K562 (cell line): ENCODE data around the gene VPS50. TPM values are rescaled to one million over a fixed set of nuclear protein-coding genes. Genes with fewer than 3 reads are reported as not detected.

Source experiments
- ATAC-seq: fragments of 200-7000 bp; cut with Tn5 transposase; 3 replicates; pipeline ENCODE4 v1.9.1; 2020; ENCODE audit warnings: moderate library complexity
- BruUV-seq: library from RNA; stranded (reverse); fragments of 400-500 nt; replicated peaks from 2 replicates; lab custom pipeline; 2021; lab: Mats Ljungman, UMichigan
- CTCF ChIA-PET: fragments of 300-600 bp; formaldehyde crosslinking; extraction: SDS; loops from one replicate; lab custom pipeline; 2021; ENCODE audit warnings: low intra/inter-chr PET ratio; lab: Yijun Ruan, JAX
- POLR2A ChIA-PET: fragments of 300-600, 350-650 bp; sonication (Branson Sonifier 250); formaldehyde crosslinking; extraction: SDS; loops from one replicate; lab custom pipeline; 2021; ENCODE audit warnings: antibody characterized with exemption, inconsistent platforms; lab: Yijun Ruan, JAX
- DNase-seq, 4 experiments: peaks; one replicate each; pipeline versions ENCODE4 v3.0.0 to v3.0.0-alpha.2; 2011 to 2018; ENCODE audit warnings: low spot score in 3 of 4, mixed read lengths in 3 of 4; ENCODE audit errors: extremely low read depth in 1 of 4
- FAIRE-seq: peaks from 2 replicates; lab custom pipeline; 2011; peaks lifted over from hg19 to GRCh38; lab: Jason Lieb, UNC
- H2AFZ ChIP-seq: 2 replicates; pipeline ENCODE4 v1.6.0; 2011; ENCODE audit warnings: low read depth, low read length, control low read depth, inconsistent platforms
- H3K27ac ChIP-seq: fragments of 200-600 bp; 3 replicates; pipeline ENCODE4 v1.8.0; 2011; ENCODE audit warnings: low read depth, mild to moderate bottlenecking, control low read depth, inconsistent platforms, low read length, moderate library complexity, mixed read lengths; ENCODE audit errors: extremely low read depth
- H3K27me3 ChIP-seq, 2 experiments: fragments of 300-600 bp in 1 of 2; 2 replicates in 1 of 2; 3 replicates in 1 of 2; pipeline versions ENCODE4 v1.6.0 to v1.8.0; 2011; ENCODE audit warnings: inconsistent platforms in 2 of 2, low read length in 2 of 2, mild to moderate bottlenecking in 1 of 2, mixed read lengths in 1 of 2, moderate library complexity in 1 of 2; ENCODE audit not compliant: control insufficient read depth in 2 of 2, insufficient read depth in 2 of 2
- H3K36me3 ChIP-seq: fragments of 300-600 bp; 3 replicates; pipeline ENCODE4 v1.8.0; 2011; ENCODE audit warnings: mild to moderate bottlenecking, low read length, inconsistent platforms; ENCODE audit not compliant: control insufficient read depth, insufficient read depth
- H3K4me1 ChIP-seq, 2 experiments: fragments of 200-600 bp in 1 of 2; replicated peaks in 1 of 2; 2 replicates in 1 of 2; 3 replicates in 1 of 2; pipeline versions ENCODE4 v1.5.1 to v1.8.0; 2011; ENCODE audit warnings: inconsistent platforms in 2 of 2, low read length in 2 of 2, mild to moderate bottlenecking in 1 of 2, mixed read lengths in 1 of 2, moderate library complexity in 1 of 2; ENCODE audit not compliant: control insufficient read depth in 2 of 2, insufficient read depth in 2 of 2
- H3K4me2 ChIP-seq: 2 replicates; pipeline ENCODE4 v1.6.1; 2011; ENCODE audit warnings: low read length, control low read depth, inconsistent platforms, mixed read lengths; ENCODE audit not compliant: insufficient read depth
- H3K4me3 ChIP-seq: fragments of 200-600 bp; sonication (generic), shearing (Covaris generic); 2 replicates; pipeline ENCODE4 v1.5.1; 2016; ENCODE audit warnings: control low read depth, inconsistent platforms
- H3K79me2 ChIP-seq: fragments of 200-600 bp; 3 replicates; pipeline ENCODE4 v1.8.0; 2011; ENCODE audit warnings: low read length, inconsistent platforms; ENCODE audit not compliant: control insufficient read depth, insufficient read depth
- H3K9ac ChIP-seq, 2 experiments: 2 replicates each; pipeline versions ENCODE4 v1.6.0 to v1.6.1; 2011; ENCODE audit warnings: low read depth in 2 of 2, low read length in 2 of 2, control low read depth in 1 of 2, inconsistent platforms in 1 of 2, mild to moderate bottlenecking in 1 of 2, mixed read lengths in 1 of 2; ENCODE audit not compliant: insufficient read depth in 1 of 2
- H3K9me1 ChIP-seq: one replicate; pipeline ENCODE4 v1.6.0; 2011; ENCODE audit warnings: inconsistent platforms, mild to moderate bottlenecking, low read length, moderate library complexity; ENCODE audit not compliant: control insufficient read depth, insufficient read depth
- H3K9me3 ChIP-seq: replicated peaks from 2 replicates; pipeline ENCODE4 v1.5.1; 2011; ENCODE audit warnings: low read depth, low read length, inconsistent platforms; ENCODE audit not compliant: control insufficient read depth, insufficient read depth
- H4K20me1 ChIP-seq: replicated peaks from 2 replicates; pipeline ENCODE4 v1.6.1; 2011; ENCODE audit warnings: low read length, inconsistent platforms, mixed read lengths; ENCODE audit not compliant: control insufficient read depth, insufficient read depth
- CC2D1A ChIP-seq: fragments of 450-650 bp; IDR thresholded peaks from 2 replicates; pipeline ENCODE4 v1.6.1; 2017; ENCODE audit warnings: mild to moderate bottlenecking
- KAT7 ChIP-seq: sonication (generic); formaldehyde crosslinking; IDR thresholded peaks from 2 replicates; pipeline ENCODE4 v1.8.0; 2022; ENCODE audit warnings: missing genetic modification reagents, mild to moderate bottlenecking, borderline replicate concordance
- KDM4B ChIP-seq, 2 experiments: fragments of 450-650 bp in 1 of 2; sonication (generic) in 1 of 2; IDR thresholded peaks; 2 replicates each; pipeline ENCODE4 v1.6.1; 2016 to 2017; ENCODE audit warnings: borderline replicate concordance in 2 of 2, antibody characterized with exemption in 1 of 2, low read depth in 1 of 2, mild to moderate bottlenecking in 1 of 2
- KLF16 ChIP-seq: IDR thresholded peaks from 2 replicates; pipeline ENCODE4 v1.6.1; 2016; ENCODE audit warnings: antibody characterized with exemption
- NEUROD1 ChIP-seq: fragments of 150-350 bp; IDR thresholded peaks from 2 replicates; pipeline ENCODE4 v1.6.1; 2014; ENCODE audit warnings: borderline replicate concordance, low read length, low read depth; ENCODE audit not compliant: partially characterized antibody
- NUFIP1 ChIP-seq: fragments of 450-650 bp; IDR thresholded peaks from 2 replicates; pipeline ENCODE4 v1.6.1; 2018; ENCODE audit not compliant: partially characterized antibody
- RBM14 ChIP-seq: fragments of 200-400 bp; formaldehyde crosslinking; IDR thresholded peaks from 2 replicates; pipeline ENCODE4 v1.6.1; 2018; ENCODE audit warnings: low read depth, mild to moderate bottlenecking, low read length, moderate library complexity, borderline replicate concordance; ENCODE audit not compliant: insufficient read depth
- RNF2 ChIP-seq: sonication (generic); IDR thresholded peaks from 2 replicates; pipeline ENCODE4 v1.6.1; 2016
- STAT5B ChIP-seq: fragments of 250-450 bp; sonication (Bioruptor Pico); IDR thresholded peaks from 2 replicates; pipeline ENCODE4 v1.8.0; 2021; ENCODE audit warnings: mild to moderate bottlenecking, inconsistent platforms
- TRIM24 ChIP-seq, 2 experiments: fragments of 450-650 bp; IDR thresholded peaks; 2 replicates each; pipeline ENCODE4 v1.6.1; 2016
- ZNF3 ChIP-seq: fragments of 250-450 bp; sonication (Bioruptor Pico); IDR thresholded peaks from 2 replicates; pipeline ENCODE4 v1.5.0; 2021; ENCODE audit warnings: mild to moderate bottlenecking, moderate library complexity
- ZNF77 ChIP-seq: fragments of 250-450 bp; sonication (Bioruptor Pico); IDR thresholded peaks from 2 replicates; pipeline ENCODE4 v1.5.0; 2020
- WGBS: fragments of 100-300 bp; shearing (Covaris generic); methylation state at CpG from one replicate; pipeline ENCODE4 v1.1.6; 2016; ENCODE audit warnings: low coverage, mixed read lengths; ENCODE audit not compliant: insufficient coverage; ENCODE audit errors: missing lambda C conversion rate; 5-methylcytosine and 5-hydroxymethylcytosine counted together
- in situ Hi-C: fragments of 300-500 bp; cut with MboI; formaldehyde crosslinking; loops from 4 replicates; pipeline ENCODE4 v1.15.0; 2018; ENCODE audit warnings: inconsistent platforms, mixed read lengths
- intact Hi-C: fragments of 100-400 bp; cut with micrococcal nuclease; formaldehyde crosslinking; loops from 2 replicates; pipeline ENCODE4 v1.14.2; 2022
- polyA plus RNA-seq, 8 experiments: library from polyadenylated mRNA; depleted of rRNA in 4 of 8; stranded (reverse) in 5 of 8; unstranded in 3 of 8; fragments of >200 nt; fragmentation: Nextera tagmentation in 2 of 8; fragmentation: Illumina TruSeq in 1 of 8; extraction: Ambion mirVana in 2 of 8; extraction: Trizol in 1 of 8; gene quantifications; 2 replicates each; pipeline versions ENCODE4 v1.2.1 to v1.2.3, GENCODE V29; 2011 to 2014; ENCODE audit warnings: inconsistent platforms in 1 of 8, missing spikeins in 1 of 8
- total RNA-seq, 7 experiments: library from RNA; depleted of rRNA in 6 of 7; stranded (reverse); fragments of >200 nt in 6 of 7; fragmentation: Illumina TruSeq in 2 of 7; extraction: Trizol in 2 of 7; gene quantifications; 2 replicates each; pipeline versions ENCODE4 v1.2.1 to v1.2.3, GENCODE V29; 2011 to 2021; ENCODE audit warnings: low replicate concordance in 1 of 7
- TF ChIP-seq, protein P1 (sequence below), 3 experiments: IDR thresholded peaks in 2 of 3; conservative IDR thresholded peaks in 1 of 3; 2 replicates each; pipeline ENCODE4 v1.5.1; 2011 to 2012; ENCODE audit warnings: low read length in 3 of 3, mild to moderate bottlenecking in 3 of 3, control low read depth in 2 of 3, improper control_type of control experiment in 1 of 3, inconsistent platforms in 1 of 3, low read depth in 1 of 3, mixed read lengths in 1 of 3, moderate library complexity in 1 of 3; ENCODE audit not compliant: insufficient read depth in 2 of 3
- TF ChIP-seq, protein P2 (sequence below), 3 experiments: fragments of 200-800 bp in 1 of 3; fragments of 250-450 bp in 1 of 3; fragments of 450-650 bp in 1 of 3; sonication (Bioruptor Pico) in 1 of 3; sonication (Bioruptor generic) in 1 of 3; formaldehyde crosslinking in 1 of 3; IDR thresholded peaks; 2 replicates each; pipeline versions ENCODE4 v1.6.1 to v1.8.0; 2016 to 2022; ENCODE audit warnings: mild to moderate bottlenecking in 2 of 3, missing genetic modification characterization in 2 of 3, missing compliant biosample characterization in 1 of 3, moderate library complexity in 1 of 3

Gene VPS50
- total and polyA plus RNA-seq, 9 of the 15 experiments (the other 6 are each of a cell fraction or from before 2014, with no cell fraction given), result 10.5 to 29.4 (median 15.8) TPM

DNA sequence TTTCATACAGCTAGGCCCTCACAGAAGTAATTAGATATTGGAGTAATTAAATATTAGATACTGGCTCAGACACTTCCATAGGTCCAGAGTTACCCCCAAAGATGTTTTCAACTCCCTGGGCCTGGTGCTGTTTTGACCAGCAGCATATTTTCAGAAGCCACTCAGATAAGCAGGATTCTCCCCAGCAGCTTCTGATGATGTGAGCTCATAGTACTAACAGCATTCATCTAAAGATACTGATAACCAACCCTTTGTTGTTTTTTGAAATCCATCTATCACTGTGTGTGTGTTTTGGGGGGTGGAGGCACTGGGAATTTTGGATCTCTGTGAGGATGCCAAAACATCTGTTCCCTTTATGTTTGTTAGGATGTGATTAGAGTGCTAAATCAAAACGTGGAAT, 52.7 kb downstream of the VPS50 start:
- no peak overlapping the region for H2AFZ ChIP-seq
- no peak overlapping the region for H3K4me2 ChIP-seq
- TF ChIP-seq KLF16, result no peak
- TF ChIP-seq, protein P1, sequence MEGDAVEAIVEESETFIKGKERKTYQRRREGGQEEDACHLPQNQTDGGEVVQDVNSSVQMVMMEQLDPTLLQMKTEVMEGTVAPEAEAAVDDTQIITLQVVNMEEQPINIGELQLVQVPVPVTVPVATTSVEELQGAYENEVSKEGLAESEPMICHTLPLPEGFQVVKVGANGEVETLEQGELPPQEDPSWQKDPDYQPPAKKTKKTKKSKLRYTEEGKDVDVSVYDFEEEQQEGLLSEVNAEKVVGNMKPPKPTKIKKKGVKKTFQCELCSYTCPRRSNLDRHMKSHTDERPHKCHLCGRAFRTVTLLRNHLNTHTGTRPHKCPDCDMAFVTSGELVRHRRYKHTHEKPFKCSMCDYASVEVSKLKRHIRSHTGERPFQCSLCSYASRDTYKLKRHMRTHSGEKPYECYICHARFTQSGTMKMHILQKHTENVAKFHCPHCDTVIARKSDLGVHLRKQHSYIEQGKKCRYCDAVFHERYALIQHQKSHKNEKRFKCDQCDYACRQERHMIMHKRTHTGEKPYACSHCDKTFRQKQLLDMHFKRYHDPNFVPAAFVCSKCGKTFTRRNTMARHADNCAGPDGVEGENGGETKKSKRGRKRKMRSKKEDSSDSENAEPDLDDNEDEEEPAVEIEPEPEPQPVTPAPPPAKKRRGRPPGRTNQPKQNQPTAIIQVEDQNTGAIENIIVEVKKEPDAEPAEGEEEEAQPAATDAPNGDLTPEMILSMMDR (IDR thresholded peaks at IDR 0.05 in 2 of 3, conservative IDR thresholded peaks at IDR 0.05 in 1 of 3; ENCODE audit: insufficient read depth in 2 of 3, low read depth in 1 of 3, low read length in 3 of 3), result no peak
- no peak for TF ChIP-seq ZNF3 (CRISPR knock-in tag)
- no peak for TF ChIP-seq NUFIP1
- no peak for TF ChIP-seq RBM14
- no peak for TF ChIP-seq TRIM24 (IDR thresholded peaks at IDR 0.05)
- no peak for TF ChIP-seq RNF2
- no peak for TF ChIP-seq KAT7 (CRISPR knock-in tag)
- no peak for TF ChIP-seq CC2D1A
- no peak for TF ChIP-seq NEUROD1
- no peak for TF ChIP-seq ZNF77 (CRISPR knock-in tag)
- TF ChIP-seq, protein P2, sequence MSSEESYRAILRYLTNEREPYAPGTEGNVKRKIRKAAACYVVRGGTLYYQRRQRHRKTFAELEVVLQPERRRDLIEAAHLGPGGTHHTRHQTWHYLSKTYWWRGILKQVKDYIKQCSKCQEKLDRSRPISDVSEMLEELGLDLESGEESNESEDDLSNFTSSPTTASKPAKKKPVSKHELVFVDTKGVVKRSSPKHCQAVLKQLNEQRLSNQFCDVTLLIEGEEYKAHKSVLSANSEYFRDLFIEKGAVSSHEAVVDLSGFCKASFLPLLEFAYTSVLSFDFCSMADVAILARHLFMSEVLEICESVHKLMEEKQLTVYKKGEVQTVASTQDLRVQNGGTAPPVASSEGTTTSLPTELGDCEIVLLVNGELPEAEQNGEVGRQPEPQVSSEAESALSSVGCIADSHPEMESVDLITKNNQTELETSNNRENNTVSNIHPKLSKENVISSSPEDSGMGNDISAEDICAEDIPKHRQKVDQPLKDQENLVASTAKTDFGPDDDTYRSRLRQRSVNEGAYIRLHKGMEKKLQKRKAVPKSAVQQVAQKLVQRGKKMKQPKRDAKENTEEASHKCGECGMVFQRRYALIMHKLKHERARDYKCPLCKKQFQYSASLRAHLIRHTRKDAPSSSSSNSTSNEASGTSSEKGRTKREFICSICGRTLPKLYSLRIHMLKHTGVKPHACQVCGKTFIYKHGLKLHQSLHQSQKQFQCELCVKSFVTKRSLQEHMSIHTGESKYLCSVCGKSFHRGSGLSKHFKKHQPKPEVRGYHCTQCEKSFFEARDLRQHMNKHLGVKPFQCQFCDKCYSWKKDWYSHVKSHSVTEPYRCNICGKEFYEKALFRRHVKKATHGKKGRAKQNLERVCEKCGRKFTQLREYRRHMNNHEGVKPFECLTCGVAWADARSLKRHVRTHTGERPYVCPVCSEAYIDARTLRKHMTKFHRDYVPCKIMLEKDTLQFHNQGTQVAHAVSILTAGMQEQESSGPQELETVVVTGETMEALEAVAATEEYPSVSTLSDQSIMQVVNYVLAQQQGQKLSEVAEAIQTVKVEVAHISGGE (CRISPR knock-in tag; IDR thresholded peaks at IDR 0.05), result no peak
- TF ChIP-seq STAT5B (CRISPR knock-in tag), result no peak
- no peak for TF ChIP-seq KDM4B (IDR thresholded peaks at IDR 0.05; ENCODE audit: borderline replicate concordance in 2 of 2, low read depth in 1 of 2)
- no peak overlapping the region for H3K27ac ChIP-seq
- no peak overlapping the region for H3K4me3 ChIP-seq
- H3K79me2 ChIP-seq, result no peaks in the 10 kb centered on the region
- H3K9ac ChIP-seq, result no peak overlapping the region
- ChIA-PET POLR2A (interaction anchor here (0.9 kb wide), 1 partner anchor 99 kb away, joined by 3 read pairs; no protein-coding TSS in a partner anchor), CTCF (no interaction called here)
- no peaks in the 10 kb centered on the region for H3K4me1 ChIP-seq
- intact Hi-C loops, result no loop called here
- BruUV-seq, result no TSS peak
- H4K20me1 ChIP-seq, result no peaks in the 10 kb centered on the region
- 0% methylated on average over 1 of the region's 1 CpG for WGBS
- FAIRE-seq, result no peak
- ATAC-seq, result no peak
- H3K9me3 ChIP-seq, result no peaks in the 10 kb centered on the region
- no peaks in the 10 kb centered on the region for H3K9me1 ChIP-seq
- H3K27me3 ChIP-seq, result no peaks in the 10 kb centered on the region
- no peak for DNase-seq
- no peaks in the 10 kb centered on the region for H3K36me3 ChIP-seq
- in situ Hi-C loops, result no loop called here
